HG03442 (cell line): Measurements from ENCODE around the gene TIMM9.
"Not testable (repeated sequence)": the region's sequence is repeated elsewhere in the genome, so short reads cannot be mapped to it uniquely, and the experiment has no call there.

ENCODE experiments used
- ATAC-seq: cut with Tn5 transposase; IDR thresholded peaks from one replicate; pipeline ENCODE4 v1.9.1; 2021; ENCODE audit warnings: mild to moderate bottlenecking, moderate library complexity; ENCODE audit not compliant: unreplicated experiment

The TIMM9 gene

GRCh38 chr14:58398895-58399294 lies 28.4 kb downstream of the TIMM9 start:
- no peak for ATAC-seq

GRCh38 chr14:58398495-58398894 lies 28.8 kb downstream of the TIMM9 start:
- ATAC-seq: no peak

GRCh38 chr14:58397156-58397555 lies 30.2 kb downstream of the TIMM9 start:
- ATAC-seq: no peak

- peak; percentile 95 for ATAC-seq
These were observed 31.2 kb downstream of the TIMM9 start, which contains the start of gene TOMM20L for GRCh38 chr14:58395812-58396788. Gene TOMM20L, plus strand, starts transcription at chr14:58395930. Its CDS starts 28 bp downstream, at chr14:58395958.

- no peak for ATAC-seq
These were observed 31.8 kb downstream of the TIMM9 start for GRCh38 chr14:58395562-58395811.

- no peak for ATAC-seq
These were observed 36.5 kb downstream of the TIMM9 start for GRCh38 chr14:58390830-58391229.

- no peak for ATAC-seq
These were observed 50.5 kb downstream of the TIMM9 start for GRCh38 chr14:58376791-58377190.

DNA sequence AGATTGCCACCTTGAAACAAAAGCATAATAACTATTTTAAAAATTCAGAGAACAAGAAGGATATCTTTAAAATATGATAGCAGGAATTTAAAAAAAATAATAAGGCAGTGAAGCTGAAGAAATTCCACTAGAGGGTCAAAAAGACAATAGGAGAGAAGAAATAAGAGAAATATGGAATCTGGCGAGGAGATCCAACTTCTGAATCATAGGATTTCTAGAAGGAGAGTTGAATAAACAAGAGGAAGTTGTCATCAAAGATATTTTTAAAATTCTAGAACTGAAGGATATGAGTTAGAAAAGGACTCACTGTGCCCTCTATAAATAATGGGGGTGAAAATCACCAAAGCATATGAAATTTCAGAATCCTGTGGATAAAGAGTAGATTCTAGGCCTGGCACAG lies 58.4 kb downstream of the TIMM9 start:
- no peak for ATAC-seq

GRCh38 chr14:58367296-58367695 lies 60.0 kb downstream of the TIMM9 start:
- ATAC-seq: no peak

DNA sequence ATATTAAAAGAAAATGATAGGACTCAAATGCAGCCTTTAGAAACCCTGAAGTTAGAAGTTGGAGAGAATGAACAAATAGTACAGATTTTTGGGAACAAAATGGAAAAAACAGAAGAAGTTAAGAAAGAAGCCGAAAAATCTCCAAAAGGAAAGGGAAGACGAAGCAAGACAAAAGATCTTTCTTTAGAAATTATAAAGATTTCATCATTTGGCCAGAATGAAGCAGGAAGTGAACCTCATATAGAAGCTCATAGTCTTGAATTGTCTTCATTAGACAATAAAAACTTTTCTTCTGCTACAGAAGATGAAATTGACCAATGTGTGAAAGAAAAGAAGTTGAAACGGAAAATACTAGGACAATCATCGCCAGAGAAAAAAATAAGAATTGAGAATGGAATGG lies 63.0 kb downstream of the TIMM9 start:
- ATAC-seq: no peak

GRCh38 chr14:58362798-58363412 lies 64.4 kb downstream of the TIMM9 start:
- no peak for ATAC-seq

GRCh38 chr14:58362272-58362671 lies 65.1 kb downstream of the TIMM9 start:
- not testable (repeated sequence) for ATAC-seq
